Adipose tissue (tissue), 3 donors: ENCODE results near the gene SORCS1. TPM values are rescaled to one million over a fixed set of nuclear protein-coding genes. Genes with fewer than 3 reads are reported as not detected.

Experiments
- H3K27ac ChIP-seq: one replicate; pipeline ENCODE4 v1.5.1; 2013; ENCODE audit warnings: low read depth, low read length
- WGBS, 3 donors: extraction: QIAGEN DNeasy Blood & Tissue Kit; methylation state at CpG; one replicate each; pipeline ENCODE4 v1.1.7; 2013; 5-methylcytosine and 5-hydroxymethylcytosine counted together
- polyA plus RNA-seq, 3 donors: library from polyadenylated mRNA; stranded (reverse); fragments of 200-250 nt; gene quantifications; one replicate each; pipeline ENCODE4 v1.2.3, GENCODE V29; 2013
- donor health status: healthy with polysubstance abuse.
- donor health status: Bipolar disorder and iron deficiency.
- donor health status: healthy.

The SORCS1 gene
- polyA plus RNA-seq, 3 donors = 0.16 to 0.87 (median 0.22) TPM

- WGBS, 3 donors = 80 to 86% (median 84%) methylated on average over 5 of the region's 5 CpGs
- no peak overlapping the region for H3K27ac ChIP-seq
Observed at GRCh38 chr10:106877574-106877973, 286.9 kb downstream of the SORCS1 start.

- 79 to 84% (median 81%) methylated on average over 2 of the region's 2 CpGs for WGBS, 3 donors
Observed at GRCh38 chr10:106874604-106874889, 290.0 kb downstream of the SORCS1 start.

GRCh38 chr10:106873770-106874603 lies 290.5 kb downstream of the SORCS1 start:
- WGBS, 3 donors = 65 to 88% (median 84%) methylated on average over 5 of the region's 5 CpGs
- H3K27ac ChIP-seq = no peak overlapping the region

More at GRCh38 chr10:106874604-106874889, 290.0 kb downstream of the SORCS1 start:
- no peak overlapping the region for H3K27ac ChIP-seq

- no peak overlapping the region for H3K27ac ChIP-seq
- 64 to 78% (median 71%) methylated on average over 2 of the region's 2 CpGs for WGBS, 3 donors
Observed at GRCh38 chr10:106872176-106872575, 292.3 kb downstream of the SORCS1 start.

GRCh38 chr10:106866244-106866845 lies 298.2 kb downstream of the SORCS1 start:
- H3K27ac ChIP-seq = no peak overlapping the region
- 77 to 81% (median 79%) methylated on average over 7 of the region's 7 CpGs for WGBS, 3 donors

GRCh38 chr10:106864031-106864430 lies 300.5 kb downstream of the SORCS1 start:
- WGBS, 3 donors = 77 to 86% (median 84%) methylated on average over 8 of the region's 8 CpGs
- H3K27ac ChIP-seq = no peak overlapping the region

GRCh38 chr10:106863549-106863948 lies 301.0 kb downstream of the SORCS1 start:
- no peak overlapping the region for H3K27ac ChIP-seq
- WGBS, 3 donors = 57 to 71% (median 63%) methylated on average over 2 of the region's 2 CpGs

GRCh38 chr10:106859892-106860652 lies 304.4 kb downstream of the SORCS1 start:
- 80 to 90% (median 89%) methylated on average over 4 of the region's 4 CpGs for WGBS, 3 donors
- no peak overlapping the region for H3K27ac ChIP-seq

- H3K27ac ChIP-seq = no peak overlapping the region
- WGBS, 3 donors = 68 to 78% (median 74%) methylated on average over 6 of the region's 6 CpGs
Observed at GRCh38 chr10:106857728-106858127, 306.8 kb downstream of the SORCS1 start.

GRCh38 chr10:106857213-106857612 lies 307.3 kb downstream of the SORCS1 start:
- no peak overlapping the region for H3K27ac ChIP-seq
- WGBS, 3 donors = 61 to 75% (median 67%) methylated on average over 6 of the region's 6 CpGs

- H3K27ac ChIP-seq = no peak overlapping the region
- WGBS, 3 donors = 49 to 59% (median 50%) methylated on average over 2 of the region's 2 CpGs
Observed at GRCh38 chr10:106836933-106837663, 327.4 kb downstream of the SORCS1 start.

GRCh38 chr10:106832846-106833245 lies 331.7 kb downstream of the SORCS1 start:
- 85 to 93% (median 89%) methylated on average over 1 of the region's 1 CpG for WGBS, 3 donors

GRCh38 chr10:106830471-106830870 lies 334.0 kb downstream of the SORCS1 start:
- no peak overlapping the region for H3K27ac ChIP-seq
- WGBS, 3 donors = 69 to 84% (median 73%) methylated on average over 8 of the region's 8 CpGs

More at GRCh38 chr10:106832846-106833245, 331.7 kb downstream of the SORCS1 start:
- no peak overlapping the region for H3K27ac ChIP-seq

- 79 to 95% (median 86%) methylated on average over 2 of the region's 2 CpGs for WGBS, 3 donors
Observed at GRCh38 chr10:106830006-106830405, 334.5 kb downstream of the SORCS1 start.

GRCh38 chr10:106826716-106827115 lies 337.8 kb downstream of the SORCS1 start:
- WGBS, 3 donors = 22 to 39% (median 23%) methylated on average over 1 of the region's 1 CpG
- no peak overlapping the region for H3K27ac ChIP-seq

More at GRCh38 chr10:106830006-106830405, 334.5 kb downstream of the SORCS1 start:
- H3K27ac ChIP-seq = no peak overlapping the region

GRCh38 chr10:106825576-106826364 lies 338.7 kb downstream of the SORCS1 start:
- 41 to 53% (median 43%) methylated on average over 10 of the region's 10 CpGs for WGBS, 3 donors
- no peak overlapping the region for H3K27ac ChIP-seq

GRCh38 chr10:106820579-106820978 lies 343.9 kb downstream of the SORCS1 start:
- no peak overlapping the region for H3K27ac ChIP-seq
- WGBS, 3 donors = 56 to 85% (median 61%) methylated on average over 3 of the region's 3 CpGs

GRCh38 chr10:106819490-106819889 lies 345.0 kb downstream of the SORCS1 start:
- WGBS, 3 donors = 31 to 66% (median 52%) methylated on average over 4 of the region's 4 CpGs
- no peak overlapping the region for H3K27ac ChIP-seq
